Activated CD8-positive, alpha-beta memory T cell treated with anti-CD3 and anti-CD28 coated beads, Interleukin-2, amount 50 U/mL, for 4 hours (primary cell): ENCODE data around the gene DCAF11.

Experiments
- DNase-seq: peaks from one replicate; pipeline ENCODE4 v3.0.0-alpha.2; 2020

The DCAF11 gene

GRCh38 chr14:24143511-24143910 lies 28.9 kb downstream of the DCAF11 start:
- DNase-seq, result no peak

DNA sequence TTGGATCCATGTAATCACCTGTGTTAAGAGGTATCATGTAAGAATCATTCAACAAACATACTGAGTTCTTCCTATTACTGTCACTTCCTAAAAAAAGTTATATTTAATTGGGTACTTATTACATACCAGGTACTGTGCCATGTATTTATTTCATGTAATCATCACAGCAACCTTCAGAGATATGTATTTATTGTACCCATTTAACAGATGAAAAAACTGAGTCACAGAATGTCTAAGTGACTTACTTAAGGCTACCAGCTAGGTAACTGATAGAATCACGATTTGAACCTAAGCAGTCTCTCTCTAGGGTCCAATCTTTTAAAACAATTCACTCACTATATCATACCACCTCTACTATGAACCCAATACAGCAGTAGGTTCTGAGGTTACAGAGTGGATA lies 29.9 kb downstream of the DCAF11 start:
- no peak for DNase-seq

DNA sequence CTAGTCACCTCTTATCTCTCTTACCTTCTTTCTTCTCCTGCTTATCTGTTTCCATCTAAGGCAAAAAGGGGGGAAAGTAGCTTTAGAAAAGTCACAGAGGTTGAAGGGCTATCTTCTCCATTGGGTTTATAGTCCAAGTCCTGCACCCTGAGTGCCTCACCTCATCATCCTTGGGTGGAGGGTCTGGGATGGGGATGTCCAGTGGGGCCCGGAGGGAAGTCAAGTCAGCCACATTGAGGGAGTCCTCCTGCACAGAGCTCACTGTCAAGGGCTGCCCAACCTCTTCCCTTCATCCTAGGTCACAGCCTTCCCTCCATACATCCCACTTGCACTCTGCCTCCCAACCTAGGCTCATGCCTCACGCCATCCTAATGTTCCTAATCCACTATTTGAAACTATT lies 30.6 kb downstream of the DCAF11 start:
- no peak for DNase-seq

- no peak for DNase-seq
These were observed 31.3 kb downstream of the DCAF11 start for GRCh38 chr14:24145690-24146452.

GRCh38 chr14:24146453-24146977 lies 31.9 kb downstream of the DCAF11 start, which contains the start of gene PSME2:
TSS of gene PSME2 (minus strand) at chr14:24146610. CDS start at chr14:24146581, 29 bp downstream.
- peak; percentile 75 for DNase-seq

DNA sequence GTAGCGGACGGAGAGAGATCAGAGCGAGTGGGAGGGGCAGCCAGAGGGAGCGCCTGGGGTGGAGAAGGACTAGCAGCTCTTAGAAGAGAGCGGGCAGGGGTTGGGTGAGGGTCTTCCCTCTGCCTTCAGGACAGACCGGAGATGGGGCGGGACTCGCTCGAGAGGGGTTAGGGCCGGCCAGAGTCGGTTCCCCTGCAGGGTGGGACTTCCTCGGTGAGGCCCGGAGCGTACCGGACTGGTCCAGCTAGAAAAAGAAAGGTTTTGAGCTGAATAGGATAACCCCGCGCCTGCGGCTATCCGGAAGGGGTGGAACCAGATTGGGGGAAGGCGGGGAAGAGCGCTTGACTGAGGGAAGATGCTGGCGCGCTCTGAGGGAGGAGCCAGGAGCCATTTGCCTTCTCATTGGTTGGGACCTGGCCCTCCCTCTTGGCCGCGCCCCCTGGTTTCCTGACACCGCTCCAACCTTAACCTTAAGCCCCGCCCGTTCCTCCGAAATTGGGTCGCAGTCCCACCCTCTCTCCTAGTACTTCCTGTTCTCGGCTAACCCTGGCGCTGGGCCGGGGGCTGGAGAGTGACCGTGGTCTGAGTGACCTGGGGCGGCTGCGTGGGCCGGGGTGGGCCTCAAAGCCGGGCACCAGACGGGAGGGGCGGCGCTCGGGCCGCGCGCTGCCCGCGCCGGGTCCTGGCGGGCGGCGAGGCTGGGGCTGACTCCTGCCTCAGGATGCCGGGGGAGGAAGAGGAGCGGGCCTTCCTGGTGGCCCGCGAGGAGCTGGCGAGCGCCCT lies 32.6 kb downstream of the DCAF11 start, which contains the start of gene RNF31:
Gene RNF31, plus strand, starts transcription at position 521 of the 783 bp plus-strand sequence. Its CDS starts 201 bp downstream, at position 722.
- DNase-seq, result peak; percentile 97

DNA sequence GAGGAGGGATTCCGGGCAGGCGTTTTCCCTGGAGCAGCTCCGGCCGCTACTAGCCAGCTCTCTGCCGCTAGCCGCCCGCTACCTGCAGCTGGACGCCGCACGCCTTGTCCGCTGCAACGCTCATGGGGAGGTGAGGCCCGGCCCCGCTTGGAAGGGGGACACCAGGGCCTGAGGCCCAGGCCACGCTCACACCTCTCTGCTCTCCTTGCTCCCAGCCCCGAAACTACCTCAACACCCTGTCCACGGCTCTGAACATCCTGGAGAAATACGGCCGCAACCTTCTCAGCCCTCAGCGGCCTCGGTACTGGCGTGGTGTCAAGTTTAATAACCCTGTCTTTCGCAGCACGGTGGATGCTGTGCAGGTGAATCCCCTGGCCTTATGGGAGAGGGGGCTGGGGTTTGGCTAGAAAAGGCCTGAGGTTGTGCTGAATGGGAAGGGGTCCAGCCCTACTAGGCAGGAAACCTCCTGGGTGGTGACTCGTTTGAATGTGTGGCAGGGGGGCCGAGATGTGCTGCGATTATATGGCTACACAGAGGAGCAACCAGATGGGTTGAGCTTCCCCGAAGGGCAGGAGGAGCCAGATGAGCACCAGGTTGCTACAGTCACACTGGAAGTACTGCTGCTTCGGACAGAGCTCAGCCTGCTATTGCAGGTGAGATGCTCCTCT lies 33.3 kb downstream of the DCAF11 start:
- DNase-seq, result no peak

- DNase-seq, result no peak
These were observed 34.9 kb downstream of the DCAF11 start for GRCh38 chr14:24149302-24149969.

DNA sequence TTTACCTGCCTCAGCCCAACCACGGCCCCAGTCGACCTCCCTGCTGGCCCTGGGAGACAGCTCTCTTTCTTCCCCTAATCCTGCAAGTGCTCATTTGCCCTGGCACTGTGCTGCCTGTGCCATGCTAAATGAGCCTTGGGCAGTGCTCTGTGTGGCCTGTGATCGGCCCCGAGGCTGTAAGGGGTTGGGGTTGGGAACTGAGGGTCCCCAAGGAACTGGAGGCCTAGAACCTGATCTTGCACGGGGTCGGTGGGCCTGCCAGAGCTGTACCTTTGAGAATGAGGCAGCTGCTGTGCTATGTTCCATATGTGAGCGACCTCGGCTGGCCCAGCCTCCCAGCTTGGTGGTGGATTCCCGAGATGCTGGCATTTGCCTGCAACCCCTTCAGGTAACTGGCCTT lies 35.5 kb downstream of the DCAF11 start:
- DNase-seq, result no peak

DNA sequence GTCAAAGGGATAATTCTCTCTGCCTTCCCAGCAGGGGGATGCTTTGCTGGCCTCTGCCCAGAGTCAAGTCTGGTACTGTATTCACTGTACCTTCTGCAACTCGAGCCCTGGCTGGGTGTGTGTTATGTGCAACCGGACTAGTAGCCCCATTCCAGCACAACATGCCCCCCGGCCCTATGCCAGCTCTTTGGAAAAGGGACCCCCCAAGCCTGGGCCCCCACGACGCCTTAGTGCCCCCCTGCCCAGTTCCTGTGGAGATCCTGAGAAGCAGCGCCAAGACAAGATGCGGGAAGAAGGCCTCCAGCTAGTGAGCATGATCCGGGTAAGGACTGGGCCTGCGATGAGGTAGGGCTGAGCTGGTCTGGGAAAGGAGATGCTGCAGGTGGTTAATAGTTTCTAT lies 36.0 kb downstream of the DCAF11 start:
- no peak for DNase-seq

- DNase-seq, result no peak
These were observed 36.4 kb downstream of the DCAF11 start for GRCh38 chr14:24150993-24151392.

DNA sequence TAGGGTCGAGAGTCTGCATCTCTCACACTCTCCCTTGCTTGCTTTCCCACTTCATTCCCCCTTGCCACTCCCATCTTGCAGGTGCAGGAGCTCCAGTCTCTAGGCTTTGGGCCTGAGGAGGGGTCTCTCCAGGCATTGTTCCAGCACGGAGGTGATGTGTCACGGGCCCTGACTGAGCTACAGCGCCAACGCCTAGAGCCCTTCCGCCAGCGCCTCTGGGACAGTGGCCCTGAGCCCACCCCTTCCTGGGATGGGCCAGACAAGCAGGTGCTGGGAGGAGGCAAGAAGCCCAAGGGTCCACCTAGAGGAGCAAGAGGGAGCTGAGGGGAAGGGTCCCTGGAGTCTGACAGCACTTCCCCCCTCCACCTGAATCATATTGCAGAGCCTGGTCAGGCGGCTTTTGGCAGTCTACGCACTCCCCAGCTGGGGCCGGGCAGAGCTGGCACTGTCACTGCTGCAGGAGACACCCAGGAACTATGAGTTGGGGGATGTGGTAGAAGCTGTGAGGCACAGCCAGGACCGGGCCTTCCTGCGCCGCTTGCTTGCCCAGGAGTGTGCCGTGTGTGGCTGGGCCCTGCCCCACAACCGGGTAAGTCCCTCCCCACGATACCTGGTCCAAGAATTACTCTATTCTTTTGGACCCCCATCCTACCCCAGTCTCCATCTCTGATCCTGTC lies 37.0 kb downstream of the DCAF11 start:
- no peak for DNase-seq

DNA sequence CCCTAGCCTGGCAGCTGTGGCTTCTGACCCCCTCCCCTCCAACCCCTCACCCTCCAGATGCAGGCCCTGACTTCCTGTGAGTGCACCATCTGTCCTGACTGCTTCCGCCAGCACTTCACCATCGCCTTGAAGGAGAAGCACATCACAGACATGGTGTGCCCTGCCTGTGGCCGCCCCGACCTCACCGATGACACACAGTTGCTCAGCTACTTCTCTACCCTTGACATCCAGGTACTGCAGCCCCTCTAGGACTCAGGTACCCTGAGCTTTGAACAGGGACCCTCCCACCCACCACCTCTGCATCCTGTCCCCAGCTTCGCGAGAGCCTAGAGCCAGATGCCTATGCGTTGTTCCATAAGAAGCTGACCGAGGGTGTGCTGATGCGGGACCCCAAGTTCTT lies 40.5 kb downstream of the DCAF11 start:
- no peak for DNase-seq

- no peak for DNase-seq
These were observed 42.3 kb downstream of the DCAF11 start for GRCh38 chr14:24156840-24157239.

GRCh38 chr14:24157331-24157730 lies 42.8 kb downstream of the DCAF11 start:
- no peak for DNase-seq

- DNase-seq, result no peak
These were observed 45.4 kb downstream of the DCAF11 start for GRCh38 chr14:24159777-24160498.

- DNase-seq, result no peak
These were observed 45.9 kb downstream of the DCAF11 start for GRCh38 chr14:24160499-24160849.

DNA sequence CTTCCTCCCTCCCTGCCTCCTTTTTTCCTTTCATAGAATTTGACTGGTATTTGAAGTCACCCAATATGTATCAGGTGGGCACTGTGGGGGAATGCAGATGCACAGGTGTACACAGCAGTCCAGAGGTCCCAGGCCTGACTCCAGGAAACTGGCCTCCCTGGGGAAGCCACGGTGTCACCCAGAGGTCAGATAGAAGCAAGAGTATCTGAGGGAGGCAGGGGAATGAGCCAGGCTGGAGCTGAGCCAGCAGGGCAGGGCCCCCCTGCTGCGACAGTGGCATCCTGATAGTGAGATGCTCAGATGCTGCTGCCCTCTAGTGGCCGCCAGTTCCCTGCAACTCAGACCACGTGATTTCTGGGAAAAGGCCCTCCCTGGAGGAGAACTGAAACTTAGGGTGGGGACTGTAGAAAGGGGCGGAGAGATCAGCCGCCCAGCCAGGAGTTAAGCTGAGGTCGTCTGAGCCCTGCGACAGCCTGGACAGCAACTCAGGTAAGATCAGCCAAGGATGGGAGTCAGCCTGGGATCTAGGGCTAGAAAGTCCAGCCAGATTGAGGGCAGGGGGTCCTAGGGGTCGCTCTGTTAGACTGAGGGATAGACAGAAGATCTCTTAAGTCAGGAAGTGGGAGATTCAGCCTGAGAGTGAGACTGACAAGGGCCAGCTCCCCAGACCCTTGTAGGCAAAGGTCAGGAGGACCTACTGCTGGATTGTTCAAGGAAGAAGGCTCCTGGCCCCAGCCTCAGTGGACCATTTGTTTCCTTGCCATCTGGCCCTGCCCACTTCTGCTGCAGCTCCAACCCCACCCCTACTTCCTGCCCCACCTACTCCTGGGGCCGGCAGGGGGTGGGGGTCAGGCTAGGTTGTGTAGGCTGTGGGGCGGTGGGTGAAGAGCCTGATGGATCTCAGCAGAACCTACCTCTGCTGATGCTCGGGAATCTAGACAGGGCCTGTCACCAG lies 46.5 kb downstream of the DCAF11 start, which contains the start of gene IRF9:
Gene IRF9, plus strand, starts transcription at position 416 of the 955 bp plus-strand sequence. CDS start 880 bp downstream, outside the sequence.
- DNase-seq, result peak; percentile 98

DNA sequence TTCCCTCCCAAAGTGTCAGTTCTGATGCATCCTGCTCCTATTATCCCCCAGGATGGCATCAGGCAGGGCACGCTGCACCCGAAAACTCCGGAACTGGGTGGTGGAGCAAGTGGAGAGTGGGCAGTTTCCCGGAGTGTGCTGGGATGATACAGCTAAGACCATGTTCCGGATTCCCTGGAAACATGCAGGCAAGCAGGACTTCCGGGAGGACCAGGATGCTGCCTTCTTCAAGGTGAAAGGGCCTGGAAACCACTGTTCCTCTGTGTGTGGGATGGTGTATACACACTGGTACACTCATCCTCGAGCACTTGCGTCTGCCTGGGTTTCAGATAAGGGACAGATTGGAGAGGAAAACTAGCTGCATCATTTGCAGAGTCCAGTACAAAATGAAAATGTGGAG lies 47.5 kb downstream of the DCAF11 start:
- DNase-seq, result no peak

DNA sequence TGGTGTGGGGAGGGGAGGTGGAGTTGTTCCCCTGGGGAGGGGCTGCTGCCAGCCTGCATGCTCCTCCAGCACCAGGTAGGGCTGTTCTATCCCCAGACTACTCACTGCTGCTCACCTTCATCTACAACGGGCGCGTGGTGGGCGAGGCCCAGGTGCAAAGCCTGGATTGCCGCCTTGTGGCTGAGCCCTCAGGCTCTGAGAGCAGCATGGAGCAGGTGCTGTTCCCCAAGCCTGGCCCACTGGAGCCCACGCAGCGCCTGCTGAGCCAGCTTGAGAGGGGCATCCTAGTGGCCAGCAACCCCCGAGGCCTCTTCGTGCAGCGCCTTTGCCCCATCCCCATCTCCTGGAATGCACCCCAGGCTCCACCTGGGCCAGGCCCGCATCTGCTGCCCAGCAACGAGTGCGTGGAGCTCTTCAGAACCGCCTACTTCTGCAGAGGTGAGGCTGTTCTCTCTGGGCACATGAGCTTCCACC lies 50.0 kb downstream of the DCAF11 start:
- DNase-seq, result no peak
